ENCODE results near the gene TNFRSF9. TPM values are rescaled to one million over a fixed set of nuclear protein-coding genes. Genes with fewer than 3 reads are reported as not detected.
"Not testable (repeated sequence)": the region's sequence is repeated elsewhere in the genome, so short reads cannot be mapped to it uniquely, and the experiment has no call there.

Gene TNFRSF9
- total RNA-seq, 4 donors from 2014 or later = 0.10 TPM; not detected in 3

GRCh38 chr1:7956218-7957032, 15.8 kb upstream of the TNFRSF9 start:
- Histone ChIP-seq H3K4me1 (peaks cover 4 to 12% of the 10 kb centered on the region in 2 donors), H3K36me3 (no peaks in the 10 kb centered on the region), H3K27me3 (no peaks in the 10 kb centered on the region), H3K4me3 (replicated peaks in 1 of 3) (no peak overlapping the region), H3K9me3 (no peaks in the 10 kb centered on the region), H3K27ac (no peak overlapping the region)
- no peak for TF ChIP-seq POLR2A (IDR thresholded peaks at IDR 0.05)
- TF ChIP-seq CTCF (IDR thresholded peaks at IDR 0.05) = no peak
- intact Hi-C loops (cut with DNase I) = no loop called here
- WGBS, 2 donors = 83 to 91% methylated on average over 10 of the region's 10 CpGs
- no peak for DNase-seq

- no peak for DNase-seq
- 68 to 73% methylated on average over 7 of the region's 7 CpGs for WGBS, 2 donors
- intact Hi-C loops (cut with DNase I) = no loop called here
- no peak for TF ChIP-seq CTCF (IDR thresholded peaks at IDR 0.05)
- TF ChIP-seq POLR2A (IDR thresholded peaks at IDR 0.05) = no peak
- Histone ChIP-seq H3K27me3 (no peaks in the 10 kb centered on the region), H3K9me3 (no peaks in the 10 kb centered on the region), H3K4me1 (peaks cover 4% of the 10 kb centered on the region in 2 donors), H3K4me3 (replicated peaks in 1 of 3) (peak overlapping the region; percentile 59 to 86 (median 81)), H3K27ac (peak overlapping the region; percentile 80 to 82 (median 81)), H3K36me3 (no peaks in the 10 kb centered on the region)
Observed at GRCh38 chr1:7954683-7955082, 14.0 kb upstream of the TNFRSF9 start.

GRCh38 chr1:7953850-7954609, 13.4 kb upstream of the TNFRSF9 start:
- intact Hi-C loops (cut with DNase I) = no loop called here

GRCh38 chr1:7952791-7953190, 12.2 kb upstream of the TNFRSF9 start:
- WGBS, 2 donors = 95% methylated on average over 9 of the region's 30 CpGs; no CpG with 5 or more reads in 1 of the 2 donors
- H3K4me3 ChIP-seq (replicated peaks in 1 of 3); H3K27ac ChIP-seq; H3K4me1 ChIP-seq; H3K27me3 ChIP-seq; H3K36me3 ChIP-seq; DNase-seq; H3K9me3 ChIP-seq; intact Hi-C loops (cut with DNase I): not testable (repeated sequence)

More at GRCh38 chr1:7953850-7954609, 13.4 kb upstream of the TNFRSF9 start:
- H3K4me3 ChIP-seq (replicated peaks in 1 of 3) = peak overlapping the region; percentile 59 to 86 (median 81)
- H3K9me3 ChIP-seq = no peaks in the 10 kb centered on the region
- no peaks in the 10 kb centered on the region for H3K27me3 ChIP-seq
- H3K27ac ChIP-seq = peak overlapping the region; percentile 80 to 82 (median 81)
- WGBS, 2 donors = 3 to 8% methylated on average over 35 to 61 of the region's 65 CpGs
- DNase-seq = peak; percentile 96 to 97
- H3K36me3 ChIP-seq = no peaks in the 10 kb centered on the region
- H3K4me1 ChIP-seq = peaks cover 4% of the 10 kb centered on the region in 2 donors
- TF ChIP-seq POLR2A (IDR thresholded peaks at IDR 0.05) = peak in 1 of 2 donors; percentile 76
- TF ChIP-seq CTCF (IDR thresholded peaks at IDR 0.05) = no peak

- Histone ChIP-seq H3K27me3 (no peaks in the 10 kb centered on the region), H3K4me3 (replicated peaks in 1 of 3) (no peak overlapping the region), H3K27ac (no peak overlapping the region), H3K9me3 (no peaks in the 10 kb centered on the region), H3K4me1 (peaks cover 0 to 4% of the 10 kb centered on the region in 2 donors), H3K36me3 (no peaks in the 10 kb centered on the region)
- TF ChIP-seq CTCF (IDR thresholded peaks at IDR 0.05) = no peak
- TF ChIP-seq POLR2A (IDR thresholded peaks at IDR 0.05) = no peak
- no peak for DNase-seq
- intact Hi-C loops (cut with DNase I) = no loop called here
- WGBS, 2 donors = 73 to 76% methylated on average over 5 of the region's 5 CpGs
Observed at GRCh38 chr1:7948960-7949359, 8.3 kb upstream of the TNFRSF9 start.
